KMS-11 (cell line): ENCODE measurements around the gene SNX24.
A peak's percentile ranks its signal among the peaks of the same experiment; 100 is the strongest.
"Not testable (repeated sequence)": the region's sequence is repeated elsewhere in the genome, so short reads cannot be mapped to it uniquely, and the experiment has no call there.

Source experiments
- H2AFZ ChIP-seq: fragments of 200-600 bp; sonication (generic); 2 replicates; pipeline ENCODE4 v1.6.1; 2016; ENCODE audit warnings: antibody characterized with exemption, mixed run types, low read depth
- H3K27ac ChIP-seq: fragments of 200-600 bp; sonication (generic); 2 replicates; pipeline ENCODE4 v1.6.1; 2016; ENCODE audit warnings: mild to moderate bottlenecking, mixed run types
- H3K27me3 ChIP-seq: fragments of 200-600 bp; sonication (generic); 2 replicates; pipeline ENCODE4 v1.6.1; 2017; ENCODE audit warnings: mild to moderate bottlenecking, low read depth, mixed run types, moderate library complexity; ENCODE audit not compliant: insufficient read depth
- H3K36me3 ChIP-seq: fragments of 200-600 bp; sonication (generic); 2 replicates; pipeline ENCODE4 v1.6.1; 2017; ENCODE audit warnings: mild to moderate bottlenecking, mixed run types; ENCODE audit not compliant: insufficient read depth
- H3K4me1 ChIP-seq: fragments of 200-600 bp; sonication (generic); 2 replicates; pipeline ENCODE4 v1.6.1; 2016; ENCODE audit warnings: mild to moderate bottlenecking, low read depth, mixed run types; ENCODE audit not compliant: poor library complexity, severe bottlenecking
- H3K4me2 ChIP-seq: fragments of 200-600 bp; sonication (generic); 2 replicates; pipeline ENCODE4 v1.7.0; 2016; ENCODE audit warnings: mild to moderate bottlenecking, mixed run types
- H3K4me3 ChIP-seq: fragments of 200-600 bp; sonication (generic); IDR thresholded peaks from 2 replicates; pipeline ENCODE4 v1.6.1; 2017; ENCODE audit warnings: low read depth, low read length, mixed read lengths; ENCODE audit not compliant: insufficient read depth
- H3K79me2 ChIP-seq: fragments of 200-600 bp; sonication (generic); 2 replicates; pipeline ENCODE4 v1.6.1; 2016; ENCODE audit warnings: low read depth, mixed run types; ENCODE audit not compliant: insufficient read depth
- H3K9ac ChIP-seq: fragments of 200-600 bp; sonication (generic); 2 replicates; pipeline ENCODE4 v1.6.1; 2016; ENCODE audit warnings: mild to moderate bottlenecking, mixed run types
- H4K20me1 ChIP-seq: fragments of 200-600 bp; sonication (generic); 2 replicates; pipeline ENCODE4 v1.6.1; 2016; ENCODE audit warnings: mild to moderate bottlenecking, mixed run types; ENCODE audit not compliant: insufficient read depth
- TF ChIP-seq, protein P1 (sequence below): fragments of 200-600 bp; sonication (generic); conservative IDR thresholded peaks from 2 replicates; pipeline ENCODE4 v1.6.1; 2017; ENCODE audit warnings: low read depth, mild to moderate bottlenecking, antibody characterized with exemption, low read length, moderate library complexity, mixed read lengths

SNX24 gene

DNA sequence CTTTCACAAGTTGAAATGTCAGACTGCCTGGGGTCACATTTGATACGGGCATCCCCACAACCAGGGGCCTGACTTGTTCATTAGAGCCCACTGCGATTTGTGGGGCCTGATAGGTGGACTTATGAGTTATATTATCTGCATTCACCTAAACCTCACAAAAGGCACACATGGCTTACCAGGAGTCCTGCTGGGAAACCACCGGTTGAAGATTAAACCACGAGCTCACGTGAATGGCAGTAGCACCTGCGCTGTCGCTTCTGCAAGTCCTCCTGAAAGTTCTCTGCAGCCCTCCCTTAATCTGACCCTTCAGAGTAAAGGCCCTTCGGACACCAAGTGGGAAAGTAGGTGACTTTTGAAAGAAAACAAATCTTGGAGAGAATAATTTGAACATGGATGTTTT is 122.2 kb downstream of the SNX24 start:
- H3K79me2 ChIP-seq, result no peaks in the 10 kb centered on the region
- no peaks in the 10 kb centered on the region for H4K20me1 ChIP-seq
- H3K4me1 ChIP-seq, result peaks cover 39% of the 10 kb centered on the region
- H3K36me3 ChIP-seq, result no peaks in the 10 kb centered on the region
- no peak overlapping the region for H3K4me3 ChIP-seq
- peak overlapping the region; percentile 27; the same call in 1 of the 2 replicates for H2AFZ ChIP-seq
- TF ChIP-seq, protein P1, sequence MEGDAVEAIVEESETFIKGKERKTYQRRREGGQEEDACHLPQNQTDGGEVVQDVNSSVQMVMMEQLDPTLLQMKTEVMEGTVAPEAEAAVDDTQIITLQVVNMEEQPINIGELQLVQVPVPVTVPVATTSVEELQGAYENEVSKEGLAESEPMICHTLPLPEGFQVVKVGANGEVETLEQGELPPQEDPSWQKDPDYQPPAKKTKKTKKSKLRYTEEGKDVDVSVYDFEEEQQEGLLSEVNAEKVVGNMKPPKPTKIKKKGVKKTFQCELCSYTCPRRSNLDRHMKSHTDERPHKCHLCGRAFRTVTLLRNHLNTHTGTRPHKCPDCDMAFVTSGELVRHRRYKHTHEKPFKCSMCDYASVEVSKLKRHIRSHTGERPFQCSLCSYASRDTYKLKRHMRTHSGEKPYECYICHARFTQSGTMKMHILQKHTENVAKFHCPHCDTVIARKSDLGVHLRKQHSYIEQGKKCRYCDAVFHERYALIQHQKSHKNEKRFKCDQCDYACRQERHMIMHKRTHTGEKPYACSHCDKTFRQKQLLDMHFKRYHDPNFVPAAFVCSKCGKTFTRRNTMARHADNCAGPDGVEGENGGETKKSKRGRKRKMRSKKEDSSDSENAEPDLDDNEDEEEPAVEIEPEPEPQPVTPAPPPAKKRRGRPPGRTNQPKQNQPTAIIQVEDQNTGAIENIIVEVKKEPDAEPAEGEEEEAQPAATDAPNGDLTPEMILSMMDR, result no peak
- H3K27ac ChIP-seq, result peak overlapping the region; percentile 71
- peak overlapping the region; percentile 70 for H3K4me2 ChIP-seq
- H3K27me3 ChIP-seq, result no peaks in the 10 kb centered on the region
- peak overlapping the region; percentile 24; the same call in 1 of the 2 replicates for H3K9ac ChIP-seq

- Histone ChIP-seq H3K4me1 (peaks cover 38% of the 10 kb centered on the region), H3K4me2 (peak overlapping the region; percentile 70)
- not testable (repeated sequence) for H2AFZ ChIP-seq, H3K79me2 ChIP-seq, H3K4me3 ChIP-seq, H3K27ac ChIP-seq, H3K9ac ChIP-seq, H4K20me1 ChIP-seq, H3K27me3 ChIP-seq, H3K36me3 ChIP-seq
Observed at GRCh38 chr5:122968056-122968455, 122.6 kb downstream of the SNX24 start.

DNA sequence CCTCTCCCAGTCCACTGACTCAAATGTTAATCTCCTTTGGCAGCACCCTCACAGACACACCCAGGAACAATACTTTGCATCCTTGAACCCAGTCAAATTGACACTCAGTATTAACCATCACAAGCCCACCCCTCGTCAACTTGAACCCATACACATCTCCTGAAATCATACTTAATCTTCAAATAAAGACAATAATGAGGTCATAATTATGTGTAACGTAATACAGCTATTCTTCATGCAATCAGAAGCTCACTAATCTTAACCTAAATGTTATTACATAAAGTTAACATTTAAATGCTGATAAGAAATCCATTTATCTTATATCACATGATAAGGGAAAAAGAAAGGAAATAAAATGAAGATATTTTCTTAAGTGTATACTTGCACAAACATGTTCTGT is 125.9 kb downstream of the SNX24 start:
- Histone ChIP-seq H3K4me3 (no peak overlapping the region), H2AFZ (no peak overlapping the region), H3K79me2 (no peaks in the 10 kb centered on the region), H3K4me2 (no peak overlapping the region), H4K20me1 (no peaks in the 10 kb centered on the region), H3K27me3 (no peaks in the 10 kb centered on the region), H3K27ac (no peak overlapping the region), H3K4me1 (peaks cover 30% of the 10 kb centered on the region), H3K36me3 (no peaks in the 10 kb centered on the region), H3K9ac (no peak overlapping the region)
- TF ChIP-seq, protein P1, result no peak

- Histone ChIP-seq H3K27ac (no peak overlapping the region), H3K27me3 (no peaks in the 10 kb centered on the region), H3K4me1 (peaks cover 15% of the 10 kb centered on the region), H3K4me3 (no peak overlapping the region), H3K36me3 (no peaks in the 10 kb centered on the region), H4K20me1 (no peaks in the 10 kb centered on the region), H3K4me2 (no peak overlapping the region), H3K79me2 (no peaks in the 10 kb centered on the region), H2AFZ (no peak overlapping the region), H3K9ac (no peak overlapping the region)
- TF ChIP-seq, protein P1, result no peak
Observed at GRCh38 chr5:122972877-122973276, 127.5 kb downstream of the SNX24 start.

DNA sequence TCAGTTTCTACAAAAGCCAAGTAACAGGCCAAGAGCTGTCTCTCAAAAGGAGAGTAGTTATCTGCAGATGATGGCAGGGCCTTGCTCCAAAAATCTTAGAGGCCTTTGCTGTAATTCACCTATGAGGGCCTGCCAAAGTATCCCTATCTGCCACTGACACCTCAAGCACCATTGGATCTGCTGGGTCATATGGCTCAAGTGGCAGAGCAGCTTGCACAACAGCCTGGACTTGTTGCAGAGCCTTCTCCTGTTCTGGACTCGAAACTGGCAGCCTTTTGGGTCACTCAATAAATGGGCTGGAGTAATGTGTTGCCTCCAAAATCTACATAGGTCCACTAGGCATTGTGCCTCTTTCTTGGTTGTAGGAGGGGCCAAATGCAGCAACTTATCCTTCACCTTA is 128.3 kb downstream of the SNX24 start:
- H3K4me3 ChIP-seq, H3K27me3 ChIP-seq, H3K36me3 ChIP-seq, H3K9ac ChIP-seq, H3K79me2 ChIP-seq, H3K27ac ChIP-seq, H3K4me1 ChIP-seq, H4K20me1 ChIP-seq, H3K4me2 ChIP-seq, H2AFZ ChIP-seq: not testable (repeated sequence)

DNA sequence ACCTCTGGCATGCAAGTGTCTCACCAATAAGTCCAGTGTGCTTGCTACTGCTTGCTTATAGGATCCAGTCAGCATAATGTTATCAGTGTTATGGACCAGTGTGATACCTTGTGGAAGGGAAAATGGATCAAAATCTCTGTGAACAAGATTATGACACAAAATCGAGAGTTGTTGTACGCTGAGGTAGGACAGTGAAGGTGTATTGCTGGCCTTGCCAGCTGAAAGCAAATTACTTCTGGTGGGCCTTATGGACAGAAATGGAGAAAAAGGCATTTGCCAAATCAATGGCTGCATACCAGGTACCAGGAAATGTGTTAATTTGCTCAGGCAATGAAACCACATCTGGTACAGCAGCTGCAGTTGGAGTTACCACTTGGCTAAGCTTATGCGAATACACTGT is 128.8 kb downstream of the SNX24 start:
- not testable (repeated sequence) for H3K9ac ChIP-seq, H3K79me2 ChIP-seq, H3K4me1 ChIP-seq, H4K20me1 ChIP-seq, H3K4me2 ChIP-seq, H3K27me3 ChIP-seq, H3K36me3 ChIP-seq, H2AFZ ChIP-seq, H3K27ac ChIP-seq, H3K4me3 ChIP-seq
